ENCODE results near the gene AFG1L.

Gene AFG1L

DNA sequence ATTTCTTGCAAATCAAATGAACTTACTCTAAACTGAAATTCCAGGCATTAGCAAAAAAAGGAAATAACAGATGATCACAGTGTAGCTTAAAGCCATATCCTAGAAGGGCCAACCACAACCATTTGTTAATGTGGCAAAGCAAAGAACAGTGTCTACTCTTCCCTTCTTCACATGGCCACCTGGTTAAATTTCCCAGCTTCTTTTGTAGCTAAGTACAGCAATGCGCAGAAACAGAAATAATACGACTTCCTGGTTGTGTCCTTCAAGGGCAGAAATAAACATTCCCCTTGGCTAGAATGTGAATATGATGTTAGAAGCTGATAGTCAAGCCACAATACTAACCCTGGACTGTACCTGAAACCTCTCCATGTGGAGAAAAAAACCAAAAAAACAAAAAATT, 43.6 kb upstream of the AFG1L start:
- Histone ChIP-seq H3K9ac (no peak overlapping the region), H3K27me3 (ENCODE audit: insufficient read depth, low read depth) (no peaks in the 10 kb centered on the region), H3K4me3 (IDR thresholded peaks at IDR 0.05; ENCODE audit: insufficient read depth, low read depth, low read length) (no peak overlapping the region), H3K79me2 (ENCODE audit: insufficient read depth, low read depth) (no peaks in the 10 kb centered on the region; the same call in 1 of the 2 replicates), H2AFZ (ENCODE audit: low read depth) (no peak overlapping the region), H3K4me1 (ENCODE audit: low read depth, poor library complexity, severe bottlenecking) (peaks cover 4% of the 10 kb centered on the region), H3K27ac (no peak overlapping the region), H4K20me1 (ENCODE audit: insufficient read depth) (no peaks in the 10 kb centered on the region), H3K36me3 (ENCODE audit: insufficient read depth) (no peaks in the 10 kb centered on the region), H3K4me2 (no peak overlapping the region)
- TF ChIP-seq, protein P1, sequence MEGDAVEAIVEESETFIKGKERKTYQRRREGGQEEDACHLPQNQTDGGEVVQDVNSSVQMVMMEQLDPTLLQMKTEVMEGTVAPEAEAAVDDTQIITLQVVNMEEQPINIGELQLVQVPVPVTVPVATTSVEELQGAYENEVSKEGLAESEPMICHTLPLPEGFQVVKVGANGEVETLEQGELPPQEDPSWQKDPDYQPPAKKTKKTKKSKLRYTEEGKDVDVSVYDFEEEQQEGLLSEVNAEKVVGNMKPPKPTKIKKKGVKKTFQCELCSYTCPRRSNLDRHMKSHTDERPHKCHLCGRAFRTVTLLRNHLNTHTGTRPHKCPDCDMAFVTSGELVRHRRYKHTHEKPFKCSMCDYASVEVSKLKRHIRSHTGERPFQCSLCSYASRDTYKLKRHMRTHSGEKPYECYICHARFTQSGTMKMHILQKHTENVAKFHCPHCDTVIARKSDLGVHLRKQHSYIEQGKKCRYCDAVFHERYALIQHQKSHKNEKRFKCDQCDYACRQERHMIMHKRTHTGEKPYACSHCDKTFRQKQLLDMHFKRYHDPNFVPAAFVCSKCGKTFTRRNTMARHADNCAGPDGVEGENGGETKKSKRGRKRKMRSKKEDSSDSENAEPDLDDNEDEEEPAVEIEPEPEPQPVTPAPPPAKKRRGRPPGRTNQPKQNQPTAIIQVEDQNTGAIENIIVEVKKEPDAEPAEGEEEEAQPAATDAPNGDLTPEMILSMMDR (conservative IDR thresholded peaks at IDR 0.05; ENCODE audit: low read depth, low read length): no peak

DNA sequence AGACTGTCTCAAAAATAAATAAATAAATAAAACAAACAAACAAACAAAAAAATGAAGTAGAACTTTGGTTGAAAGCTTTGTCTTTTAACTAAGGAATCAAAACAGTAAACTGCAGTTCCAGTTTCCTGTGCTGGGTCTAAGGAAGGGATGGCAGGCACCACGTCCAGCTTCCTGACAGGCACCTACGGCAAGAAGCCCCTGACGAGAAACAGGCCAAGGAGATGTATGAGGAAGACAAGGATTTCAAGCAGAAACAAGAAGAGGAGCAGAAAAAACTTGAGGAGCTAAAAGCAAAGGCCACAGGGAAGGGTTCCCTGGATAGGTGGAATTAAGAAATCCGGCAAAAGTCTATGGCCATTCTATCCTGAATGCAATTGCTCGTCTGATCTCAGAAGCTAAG, 42.8 kb upstream of the AFG1L start:
- Histone ChIP-seq H3K4me2 (no peak overlapping the region), H3K4me3 (IDR thresholded peaks at IDR 0.05; ENCODE audit: insufficient read depth, low read depth, low read length) (no peak overlapping the region), H2AFZ (ENCODE audit: low read depth) (no peak overlapping the region), H3K36me3 (ENCODE audit: insufficient read depth) (no peaks in the 10 kb centered on the region), H3K79me2 (ENCODE audit: insufficient read depth, low read depth) (no peaks in the 10 kb centered on the region; the same call in 1 of the 2 replicates), H4K20me1 (ENCODE audit: insufficient read depth) (no peaks in the 10 kb centered on the region), H3K4me1 (ENCODE audit: low read depth, poor library complexity, severe bottlenecking) (peaks cover 4% of the 10 kb centered on the region), H3K27me3 (ENCODE audit: insufficient read depth, low read depth) (no peaks in the 10 kb centered on the region), H3K9ac (no peak overlapping the region), H3K27ac (no peak overlapping the region)
- TF ChIP-seq, protein P1 (conservative IDR thresholded peaks at IDR 0.05; ENCODE audit: low read depth, low read length): no peak

- Histone ChIP-seq H4K20me1 (ENCODE audit: insufficient read depth) (no peaks in the 10 kb centered on the region), H3K27ac (no peak overlapping the region), H3K9ac (no peak overlapping the region), H2AFZ (ENCODE audit: low read depth) (no peak overlapping the region), H3K4me1 (ENCODE audit: low read depth, poor library complexity, severe bottlenecking) (peaks cover 4% of the 10 kb centered on the region), H3K36me3 (ENCODE audit: insufficient read depth) (no peaks in the 10 kb centered on the region), H3K79me2 (ENCODE audit: insufficient read depth, low read depth) (no peaks in the 10 kb centered on the region; the same call in 1 of the 2 replicates), H3K4me2 (no peak overlapping the region), H3K4me3 (IDR thresholded peaks at IDR 0.05; ENCODE audit: insufficient read depth, low read depth, low read length) (no peak overlapping the region), H3K27me3 (ENCODE audit: insufficient read depth, low read depth) (no peaks in the 10 kb centered on the region)
- TF ChIP-seq, protein P1 (conservative IDR thresholded peaks at IDR 0.05; ENCODE audit: low read depth, low read length): no peak
Observed at GRCh38 chr6:108253241-108253640, 41.6 kb upstream of the AFG1L start.

GRCh38 chr6:108254433-108255410, 40.1 kb upstream of the AFG1L start:
- TF ChIP-seq, protein P1 (conservative IDR thresholded peaks at IDR 0.05; ENCODE audit: low read depth, low read length): no peak

More at GRCh38 chr6:108254433-108255410, 40.1 kb upstream of the AFG1L start:
- H3K4me1 ChIP-seq (ENCODE audit: low read depth, poor library complexity, severe bottlenecking): peaks cover 6% of the 10 kb centered on the region
- H3K36me3 ChIP-seq (ENCODE audit: insufficient read depth): no peaks in the 10 kb centered on the region
- no peak overlapping the region for H2AFZ ChIP-seq (ENCODE audit: low read depth)
- H3K4me3 ChIP-seq (IDR thresholded peaks at IDR 0.05; ENCODE audit: insufficient read depth, low read depth, low read length): no peak overlapping the region
- H4K20me1 ChIP-seq (ENCODE audit: insufficient read depth): no peaks in the 10 kb centered on the region
- H3K4me2 ChIP-seq: no peak overlapping the region
- H3K27me3 ChIP-seq (ENCODE audit: insufficient read depth, low read depth): no peaks in the 10 kb centered on the region
- H3K79me2 ChIP-seq (ENCODE audit: insufficient read depth, low read depth): peaks cover 6% of the 10 kb centered on the region
- no peak overlapping the region for H3K27ac ChIP-seq
- no peak overlapping the region for H3K9ac ChIP-seq

Data from KMS-11 (cell line).